Measurements from ENCODE around the gene APOBEC3G.
"Not testable (repeated sequence)": the region's sequence is repeated elsewhere in the genome, so short reads cannot be mapped to it uniquely, and the experiment has no call there.

APOBEC3G gene

DNA sequence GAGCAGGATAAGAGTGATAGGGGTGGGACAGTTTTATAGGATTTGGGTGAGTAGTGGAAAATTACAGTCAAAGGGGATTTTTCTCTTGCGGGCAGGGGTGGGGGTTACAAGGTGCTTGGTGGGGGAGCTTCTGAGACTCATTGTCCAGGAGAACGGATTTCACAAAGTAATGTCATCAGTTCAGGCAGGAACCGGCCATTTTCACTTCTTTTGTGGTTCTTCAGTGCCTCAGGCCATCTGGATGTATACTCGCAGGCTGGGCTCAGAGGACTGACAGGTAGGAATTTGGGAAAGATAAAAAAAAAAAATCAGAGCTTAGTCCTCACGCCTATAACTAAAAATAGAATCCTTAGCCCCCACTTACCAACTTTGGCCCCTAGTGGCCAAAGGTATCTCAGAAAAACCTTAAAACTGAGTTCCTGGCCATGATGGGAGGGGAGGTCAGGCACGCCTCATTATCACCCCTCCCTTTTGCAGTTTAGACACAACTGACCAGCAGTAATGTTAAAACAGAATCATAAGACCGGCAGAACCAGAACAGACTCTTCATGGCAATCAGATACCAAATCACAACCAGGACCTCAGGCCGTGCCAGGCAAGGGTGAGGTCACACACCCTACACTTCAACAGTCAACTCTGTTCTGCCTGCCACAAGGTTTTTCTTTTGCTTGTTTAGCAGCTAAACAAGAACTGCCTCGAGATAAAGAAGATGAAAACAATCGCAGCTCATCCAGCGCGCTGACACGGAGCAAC lies 8.9 kb upstream of the APOBEC3G start:
- DNase-seq (ENCODE audit: low spot score), result no peak

DNA sequence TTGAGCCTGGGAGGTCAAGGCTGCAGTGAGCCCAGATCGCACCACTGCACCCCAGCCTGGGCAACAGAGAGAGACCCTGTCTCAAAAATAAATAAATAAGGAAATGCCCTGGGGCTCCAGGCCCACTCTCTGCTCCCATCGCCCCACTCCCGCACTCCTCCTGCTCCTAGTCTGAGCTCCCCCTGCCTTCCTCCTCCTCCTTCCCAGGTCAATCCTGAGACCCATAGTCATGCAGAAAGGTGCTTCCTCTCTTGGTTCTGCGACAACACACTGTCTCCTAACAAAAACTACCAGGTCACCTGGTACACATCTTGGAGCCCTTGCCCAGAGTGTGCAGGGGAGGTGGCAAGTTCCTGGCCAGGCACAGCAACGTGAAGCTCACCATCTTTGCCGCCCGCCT lies 6.9 kb upstream of the APOBEC3G start:
- DNase-seq (ENCODE audit: low spot score), result no peak

DNA sequence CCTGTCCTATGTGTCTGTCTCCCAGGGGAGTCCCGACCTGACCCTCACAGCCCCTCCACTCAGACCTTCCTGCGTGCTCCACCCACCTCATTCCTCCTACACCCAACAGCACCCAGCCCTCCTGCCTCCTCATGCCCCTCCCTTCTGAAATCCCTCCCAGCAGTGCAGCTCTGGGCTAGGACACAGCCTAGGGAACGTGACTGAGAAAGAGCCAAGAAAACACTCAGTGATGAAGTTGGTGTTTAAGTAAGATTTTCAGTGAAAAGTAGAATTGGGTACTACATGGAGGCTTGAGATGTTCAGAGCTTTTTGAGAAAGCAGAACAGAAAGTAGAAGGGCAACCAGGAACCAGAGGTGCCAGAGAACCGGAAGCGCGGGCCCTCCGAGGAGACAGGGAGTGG lies 4.5 kb upstream of the APOBEC3G start:
- not testable (repeated sequence) for DNase-seq (ENCODE audit: low spot score)

DNA sequence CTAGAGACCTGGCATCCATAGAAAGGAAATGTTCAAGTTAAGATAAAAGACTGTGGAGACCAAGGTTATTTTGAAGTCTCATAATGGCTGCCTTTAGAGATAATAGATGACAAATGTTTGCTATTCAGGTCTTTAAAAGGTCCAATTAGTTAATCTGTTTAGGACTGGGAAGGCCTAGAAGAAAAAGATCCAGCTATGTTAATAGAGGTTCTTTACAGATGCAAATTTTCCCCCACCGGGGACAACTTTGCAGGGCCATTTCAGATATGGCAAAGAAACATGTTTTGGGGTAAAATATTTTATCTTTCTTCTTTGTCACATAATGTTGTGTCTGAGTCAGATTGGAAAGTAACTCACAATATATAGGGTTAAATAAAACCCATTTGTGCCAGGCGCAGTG lies 3.1 kb upstream of the APOBEC3G start:
- DNase-seq (ENCODE audit: low spot score), result no peak

DNA sequence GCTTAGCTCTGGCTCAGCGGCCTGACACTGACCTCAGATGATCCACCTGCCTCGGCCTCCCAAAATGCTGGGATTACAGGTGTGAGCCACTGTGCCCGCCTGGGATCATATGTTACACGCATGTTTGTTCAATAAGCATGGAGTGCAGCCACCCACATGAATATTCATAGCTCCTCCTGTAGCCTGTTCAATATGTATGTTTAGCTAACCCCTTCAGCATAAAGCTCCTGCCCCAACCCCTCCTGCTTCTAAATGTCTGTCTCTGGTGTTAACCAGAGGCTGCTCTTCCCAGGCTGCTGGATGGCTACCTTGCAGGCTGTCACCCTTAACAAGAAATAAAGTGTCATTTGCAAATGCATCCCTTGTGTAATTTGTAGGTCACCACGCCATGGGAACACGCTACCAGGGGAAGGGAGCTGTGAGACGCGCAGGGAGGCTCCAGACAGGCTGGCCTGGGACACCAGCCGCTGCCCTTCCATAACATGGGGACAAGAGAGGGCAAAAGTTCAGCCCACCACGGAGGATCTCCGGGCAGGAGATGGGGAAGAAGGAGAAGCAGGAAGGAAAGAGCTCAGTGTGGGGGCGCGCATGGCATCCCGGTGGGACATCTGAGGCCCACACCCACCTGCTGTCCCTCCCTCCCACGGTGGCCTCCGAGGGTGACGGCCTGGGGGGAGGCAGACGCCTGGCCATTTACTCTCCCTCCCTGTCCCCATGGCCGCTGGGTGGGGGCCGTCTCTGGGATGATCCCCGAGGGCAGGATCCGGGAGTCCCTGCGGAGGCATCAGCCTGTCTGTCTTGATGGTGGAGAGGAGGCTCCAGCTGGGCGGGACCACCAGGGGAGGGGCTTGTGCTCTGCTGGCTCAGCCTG lies 685 bp upstream of the APOBEC3G start:
- DNase-seq (ENCODE audit: low spot score), result not testable (repeated sequence)

DNA sequence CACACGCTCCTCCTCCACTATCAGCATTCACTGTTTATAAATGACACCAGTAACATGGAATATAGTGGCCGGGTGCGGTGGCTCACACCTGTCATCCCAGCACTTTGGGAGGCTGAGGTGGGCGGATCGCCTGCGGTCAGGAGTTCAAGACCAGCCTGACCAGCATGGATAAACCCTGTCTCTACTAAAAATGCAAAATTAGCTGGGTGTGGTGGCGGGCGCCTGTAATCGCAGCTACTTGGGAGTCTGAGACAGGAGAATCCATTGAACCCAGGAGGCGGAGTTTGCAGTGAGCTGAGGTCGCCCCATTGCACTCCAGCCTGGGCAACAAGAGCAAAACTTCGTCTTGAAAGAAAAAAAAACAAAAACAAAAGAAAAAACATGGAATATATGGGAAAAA lies 837 bp downstream of the APOBEC3G start:
- not testable (repeated sequence) for DNase-seq (ENCODE audit: low spot score)

DNA sequence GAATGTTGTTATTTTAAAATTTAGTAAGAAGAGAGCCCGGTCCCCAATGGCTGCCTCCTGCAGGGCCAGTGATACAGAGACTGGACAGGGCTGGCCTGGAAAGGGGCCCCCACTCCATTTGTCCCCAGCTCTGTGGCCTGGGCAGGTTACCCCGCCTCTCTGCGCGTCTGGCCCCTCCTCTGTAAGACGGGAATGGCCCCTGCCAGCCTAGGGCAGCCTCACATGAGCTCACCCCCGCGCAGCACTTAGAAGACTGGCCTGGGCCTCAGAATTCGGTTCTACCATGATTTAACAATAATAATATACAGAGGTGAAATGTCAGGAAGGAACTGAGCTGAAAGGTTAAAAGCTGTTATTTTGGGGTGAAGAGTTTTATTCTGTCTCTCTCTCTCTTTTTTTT lies 1.3 kb downstream of the APOBEC3G start:
- DNase-seq (ENCODE audit: low spot score), result no peak

DNA sequence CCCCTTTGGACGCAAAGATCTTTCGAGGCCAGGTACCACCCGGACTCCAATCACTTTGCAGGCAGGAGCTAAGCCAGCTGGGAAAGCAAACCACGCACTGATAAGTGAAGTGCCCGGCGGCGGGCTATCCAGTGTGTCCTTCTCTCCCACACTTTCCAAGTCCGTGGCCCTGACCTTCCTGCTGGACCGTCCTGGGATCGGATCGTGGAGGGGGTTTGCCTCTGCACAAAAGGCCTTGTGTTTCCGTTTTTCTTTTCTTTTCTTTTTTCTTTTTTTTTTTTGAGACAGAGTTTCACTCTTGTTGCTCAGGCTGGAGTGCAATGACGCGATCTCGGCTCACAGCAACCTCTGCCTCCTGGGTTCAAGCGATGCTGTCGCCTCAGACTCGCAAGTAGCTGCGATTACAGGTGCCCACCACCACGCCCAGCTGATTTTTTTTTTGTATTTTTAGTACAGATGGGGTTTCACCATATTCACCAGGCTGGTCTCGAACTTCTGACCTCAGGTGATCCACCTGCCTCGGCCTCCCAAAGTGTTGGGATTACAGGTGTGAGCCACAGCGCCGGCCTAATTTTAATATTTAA lies 2.1 kb downstream of the APOBEC3G start:
- DNase-seq (ENCODE audit: low spot score), result not testable (repeated sequence)

DNA sequence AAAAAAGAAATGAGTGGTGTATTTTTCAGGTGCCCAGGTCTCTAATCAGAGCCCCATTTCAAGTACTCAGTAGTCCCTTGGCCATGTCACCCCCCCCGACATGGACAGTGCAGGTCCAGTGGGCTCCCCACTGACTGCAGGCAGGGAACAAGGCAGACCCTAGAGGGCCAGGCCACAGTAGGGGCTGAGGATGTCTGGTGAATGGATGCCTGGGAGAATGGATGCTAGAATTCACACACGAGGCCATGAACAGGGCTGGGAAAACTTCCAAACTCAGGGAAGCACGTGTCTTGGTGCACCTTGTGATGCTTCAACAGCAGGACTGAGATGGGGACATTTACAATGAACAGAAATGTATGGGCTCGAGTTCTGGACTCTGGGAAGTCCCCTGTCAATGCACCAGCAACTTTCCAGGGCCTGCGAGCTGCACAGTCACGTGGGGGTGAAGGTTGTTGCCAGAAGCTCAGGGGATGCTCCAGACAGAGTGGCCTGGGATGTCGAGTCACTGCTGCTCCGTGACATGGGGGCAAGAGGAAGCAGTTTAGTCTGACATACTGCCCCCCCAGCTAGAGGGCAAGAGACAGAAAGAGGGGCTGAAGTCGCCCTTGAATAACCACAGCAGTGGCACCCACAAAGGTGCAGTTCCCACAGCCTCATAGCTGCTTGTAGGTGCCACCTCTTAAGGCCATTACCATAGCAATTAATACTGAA lies 3.1 kb downstream of the APOBEC3G start:
- DNase-seq (ENCODE audit: low spot score), result no peak

DNA sequence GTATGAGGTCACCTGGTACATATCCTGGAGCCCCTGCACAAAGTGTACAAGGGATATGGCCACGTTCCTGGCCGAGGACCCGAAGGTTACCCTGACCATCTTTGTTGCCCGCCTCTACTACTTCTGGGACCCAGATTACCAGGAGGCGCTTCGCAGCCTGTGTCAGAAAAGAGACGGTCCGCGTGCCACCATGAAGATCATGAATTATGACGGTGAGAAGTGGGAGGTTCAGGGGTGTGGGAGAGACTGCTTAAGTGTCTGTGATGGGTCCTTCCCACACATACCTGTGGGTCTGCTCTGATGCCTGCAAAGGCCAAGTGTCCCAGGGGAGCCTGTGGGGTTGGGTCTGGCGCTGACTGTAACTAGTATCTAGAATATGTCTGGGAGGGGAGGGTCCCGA lies 3.9 kb downstream of the APOBEC3G start:
- DNase-seq (ENCODE audit: low spot score), result no peak

DNA sequence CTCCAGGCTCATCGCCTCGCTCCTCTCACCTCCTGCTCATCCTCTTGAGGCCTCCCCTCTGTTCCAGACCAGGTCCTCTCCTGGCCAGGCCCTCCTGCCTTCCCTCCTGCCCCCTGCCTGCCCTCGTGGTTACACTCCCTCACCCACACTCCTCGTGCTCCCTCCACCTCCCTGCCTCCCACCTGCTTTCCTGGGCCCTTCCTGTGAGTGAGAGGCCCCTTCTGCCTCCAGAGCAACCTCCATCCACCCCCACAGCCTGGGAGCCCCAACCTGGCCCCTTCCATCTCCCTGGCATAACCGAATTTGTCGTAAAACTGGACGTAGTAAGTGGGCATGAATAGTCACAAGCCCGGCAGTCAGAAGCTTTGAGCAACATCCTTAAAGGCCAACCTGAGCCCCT lies 4.5 kb downstream of the APOBEC3G start:
- DNase-seq (ENCODE audit: low spot score), result no peak

DNA sequence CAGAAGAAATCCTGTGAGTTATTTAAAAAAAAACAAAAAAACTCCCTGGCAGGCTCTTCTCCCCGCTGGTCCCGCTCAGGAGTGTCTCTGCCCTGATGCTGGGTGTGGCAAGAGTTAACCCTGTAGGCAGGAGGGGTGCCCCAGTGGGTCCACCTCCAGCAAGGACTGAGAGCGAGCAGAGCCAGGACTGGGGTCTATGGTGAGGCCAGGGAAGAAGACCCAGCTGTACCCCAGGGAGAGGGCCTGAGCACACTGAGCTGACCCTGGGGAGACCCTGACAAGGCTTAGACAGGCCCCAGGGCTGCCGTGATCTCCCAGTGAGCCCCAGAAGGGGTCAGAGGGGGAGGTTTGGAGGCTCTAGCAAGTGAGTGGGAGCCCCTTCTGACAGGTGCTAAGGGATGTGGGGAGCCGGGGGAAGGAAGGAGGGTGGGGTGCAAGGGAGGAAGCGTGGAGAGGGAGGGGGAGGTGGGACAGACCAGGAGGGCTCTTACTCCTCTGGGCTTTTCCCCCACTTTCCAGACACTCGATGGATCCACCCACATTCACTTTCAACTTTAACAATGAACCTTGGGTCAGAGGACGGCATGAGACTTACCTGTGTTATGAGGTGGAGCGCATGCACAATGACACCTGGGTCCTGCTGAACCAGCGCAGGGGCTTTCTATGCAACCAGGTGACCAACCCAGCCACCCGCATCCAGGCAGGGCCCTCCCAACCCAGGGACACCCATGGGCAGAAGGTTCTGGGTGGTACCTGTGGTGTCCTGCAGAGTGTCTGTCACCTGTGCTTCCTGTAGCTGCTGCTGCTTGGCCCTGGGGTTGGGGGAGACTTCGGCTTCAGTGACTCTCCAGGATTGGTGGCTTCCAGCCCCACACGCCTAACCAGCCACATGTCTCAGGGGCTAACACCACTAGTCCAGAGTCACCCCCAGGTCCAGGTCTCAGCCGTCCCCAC lies 6.4 kb downstream of the APOBEC3G start:
- no peak for DNase-seq (ENCODE audit: low spot score)

DNA sequence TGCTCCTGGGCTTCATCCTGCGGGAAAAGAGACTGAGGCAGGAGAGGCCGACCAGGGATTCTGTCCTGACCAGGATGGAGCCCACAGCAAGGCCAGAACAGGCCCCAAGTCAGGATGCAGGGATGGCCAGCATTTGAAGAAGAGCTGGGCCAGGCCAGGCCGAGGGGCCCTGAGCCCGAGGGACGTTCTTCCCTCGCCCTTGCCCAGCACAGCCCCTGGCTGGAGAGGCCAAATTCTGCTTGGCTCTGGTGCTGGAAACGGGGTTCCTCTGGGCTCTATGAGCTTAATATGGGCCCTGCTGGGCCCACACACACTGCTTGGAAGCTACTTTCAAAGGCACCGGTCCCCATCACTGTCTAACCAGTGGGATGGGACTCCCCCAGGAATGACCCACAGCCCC lies 7.6 kb downstream of the APOBEC3G start:
- DNase-seq (ENCODE audit: low spot score), result no peak

DNA sequence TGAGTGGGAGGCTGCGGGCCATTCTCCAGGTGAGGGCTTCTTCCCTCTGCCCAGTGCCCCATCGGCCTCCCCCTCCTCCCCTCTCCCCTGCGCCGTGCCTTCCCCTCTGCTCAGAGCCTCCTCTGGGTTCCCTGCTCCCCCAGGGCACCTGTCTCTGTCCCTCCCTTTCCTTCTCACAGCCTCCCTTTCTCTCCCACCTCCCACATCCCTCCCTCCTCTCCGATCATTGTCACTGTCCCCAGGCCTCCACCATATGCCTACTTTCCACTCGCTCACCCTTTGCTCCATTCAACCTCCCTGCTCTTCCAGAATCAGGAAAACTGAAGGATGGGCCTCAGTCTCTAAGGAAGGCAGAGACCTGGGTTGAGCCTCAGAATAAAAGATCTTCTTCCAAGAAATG lies 10.0 kb downstream of the APOBEC3G start:
- DNase-seq (ENCODE audit: low spot score), result no peak

DNA sequence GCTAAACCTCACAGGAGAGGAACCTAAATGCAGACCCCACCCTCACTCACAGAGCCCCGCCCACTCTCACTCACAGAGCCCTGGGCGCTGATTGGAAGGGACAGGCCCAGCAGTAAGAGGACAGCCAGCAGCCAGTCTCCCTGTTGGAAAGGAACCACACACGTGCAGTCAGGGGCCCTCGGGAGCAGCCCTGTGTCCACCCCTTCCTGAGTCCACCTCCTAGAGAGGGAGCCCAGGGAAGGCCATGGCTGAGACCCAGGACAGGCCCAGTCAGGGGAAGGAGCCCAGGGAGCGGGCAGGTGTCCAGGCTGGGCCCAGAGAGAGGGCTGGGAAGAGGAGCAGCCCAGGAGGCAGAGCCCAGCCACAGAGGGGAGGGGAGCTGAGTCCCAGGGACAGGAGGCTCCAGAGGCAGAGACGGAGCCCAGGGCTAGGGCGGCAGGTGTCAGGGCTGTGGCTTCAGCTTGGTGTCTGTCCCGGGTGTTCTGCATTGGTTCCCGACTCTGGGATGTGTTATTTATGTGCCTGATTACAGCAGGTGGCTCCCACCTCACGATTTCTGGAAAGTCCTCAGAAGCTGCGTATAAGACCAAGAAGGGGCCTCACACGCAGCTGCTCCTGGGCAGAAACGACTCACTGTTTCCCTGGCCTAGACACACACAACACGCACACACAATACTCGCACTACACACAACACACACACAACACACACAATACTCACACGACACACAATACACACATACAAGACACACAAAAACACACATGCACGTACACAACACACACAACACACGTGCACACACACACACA lies 11.0 kb downstream of the APOBEC3G start:
- DNase-seq (ENCODE audit: low spot score), result no peak

DNA sequence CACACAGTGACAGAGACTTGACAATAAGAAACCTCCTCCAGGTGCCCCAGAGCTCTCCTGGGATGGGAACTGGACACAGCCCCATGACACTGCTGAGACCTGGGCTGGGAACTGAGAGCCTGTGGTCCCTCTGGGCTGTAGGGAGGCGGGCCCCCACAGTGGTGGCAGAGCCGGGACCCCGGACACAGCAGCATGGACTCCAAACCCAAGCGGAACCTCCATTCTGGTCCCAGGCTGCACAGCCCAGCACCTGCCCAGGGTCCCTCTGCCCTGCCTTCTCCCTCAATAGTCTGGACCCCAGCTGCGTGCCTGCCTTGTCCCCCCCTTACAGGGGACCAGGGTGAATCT lies 11.6 kb downstream of the APOBEC3G start:
- no peak for DNase-seq (ENCODE audit: low spot score)

DNA sequence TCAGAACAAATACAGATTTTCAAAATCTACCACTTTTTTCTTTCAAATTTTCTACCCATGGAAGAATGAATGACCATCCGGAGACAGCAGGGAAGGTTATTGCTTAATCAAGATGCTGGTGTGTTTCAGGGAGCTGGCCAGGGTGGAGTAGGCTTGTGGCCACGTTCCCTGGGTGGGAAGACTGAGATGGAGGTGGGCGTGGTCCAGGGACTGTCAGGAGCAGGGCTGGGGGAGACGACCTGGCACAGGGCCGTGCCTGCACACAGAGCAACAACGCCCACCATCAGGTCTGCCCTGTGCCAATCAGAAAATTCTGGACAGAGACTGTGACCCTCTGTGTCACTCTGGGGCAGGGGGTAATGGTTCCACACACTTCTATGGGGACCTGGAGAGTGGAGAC lies 12.9 kb downstream of the APOBEC3G start:
- DNase-seq (ENCODE audit: low spot score), result no peak

DNA sequence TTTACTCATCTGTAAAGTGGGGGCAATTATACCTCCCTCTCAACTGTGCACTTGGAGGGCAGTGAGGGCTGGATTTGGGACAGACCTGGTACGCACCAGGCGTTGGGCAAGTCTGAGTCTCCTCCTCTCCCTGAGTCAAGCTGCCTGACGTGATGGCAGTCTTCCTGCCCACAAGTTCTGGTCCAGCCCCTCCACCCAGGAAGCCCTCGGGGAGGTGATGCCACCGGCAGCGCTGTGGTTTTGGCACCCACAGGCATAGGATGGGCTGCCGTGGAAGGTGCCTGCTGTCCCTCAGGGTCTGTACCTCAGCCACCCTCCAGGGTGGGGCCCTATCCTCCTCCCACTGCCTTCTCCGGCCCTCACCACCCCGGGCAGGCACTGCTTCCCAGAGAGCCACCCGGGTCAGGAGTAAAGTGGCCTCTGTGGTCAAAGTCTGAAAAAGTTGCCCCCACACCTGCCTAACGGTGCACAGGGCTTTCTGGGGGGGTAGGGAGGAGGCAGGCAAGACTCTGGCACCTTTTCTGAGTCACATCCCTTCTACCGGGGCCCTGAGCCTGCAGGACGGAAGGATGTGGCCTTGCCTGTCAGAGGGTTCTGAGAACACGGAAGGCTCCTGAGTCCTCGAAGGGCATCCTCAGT lies 13.5 kb downstream of the APOBEC3G start:
- no peak for DNase-seq (ENCODE audit: low spot score)

DNA sequence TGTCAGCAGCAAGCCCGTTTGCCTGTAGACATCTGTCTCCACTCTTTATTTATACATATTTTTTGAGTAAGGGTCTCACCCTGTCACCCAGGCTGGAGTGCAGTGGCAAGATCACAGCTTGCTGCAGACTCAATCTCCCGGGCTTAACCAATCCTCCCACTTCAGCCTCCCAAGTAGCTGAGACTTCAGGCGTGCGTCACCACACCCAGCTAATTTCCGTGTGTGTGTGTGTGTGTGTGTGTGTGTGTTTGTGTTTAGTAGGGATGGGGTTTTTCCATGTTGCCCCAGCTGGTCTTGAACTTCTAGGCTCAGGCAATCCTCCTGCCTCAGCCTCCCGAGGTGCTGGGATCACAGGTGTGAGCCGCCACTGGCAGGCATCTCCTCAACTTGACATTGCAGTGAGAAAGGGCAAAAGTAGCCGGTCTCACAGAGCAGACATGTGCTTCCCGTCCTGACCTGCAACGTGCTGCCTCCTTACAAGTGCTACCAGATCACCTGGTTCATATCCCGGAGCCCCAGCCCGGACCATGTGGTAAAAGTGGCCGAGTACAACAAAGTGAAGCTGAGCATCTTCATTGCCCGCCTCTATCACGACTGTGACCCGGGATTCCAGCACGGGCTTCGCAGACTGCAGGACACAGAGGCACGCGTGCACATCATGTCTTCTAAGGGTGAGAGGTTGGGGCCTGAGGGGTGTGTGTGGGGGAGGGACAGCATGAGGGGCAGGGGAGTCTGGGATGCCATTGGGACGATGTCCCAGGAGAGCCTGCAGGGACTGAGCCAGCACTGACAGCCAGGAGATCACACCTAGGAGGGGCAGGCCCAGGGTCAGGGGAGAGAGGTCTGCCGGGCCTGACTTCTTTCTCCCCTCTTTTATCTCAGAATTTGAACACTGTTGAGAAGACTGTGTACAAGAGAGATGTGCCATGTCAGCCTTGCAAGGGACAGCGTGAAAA lies 14.3 kb downstream of the APOBEC3G start:
- DNase-seq (ENCODE audit: low spot score), result no peak
